HepG2 (cell line): Measurements from ENCODE around the gene ZBTB43. TPM values are rescaled to one million over a fixed set of nuclear protein-coding genes. Genes with fewer than 3 reads are reported as not detected.

Source experiments
- ARNTL ChIP-seq: sonication (generic); formaldehyde crosslinking; IDR thresholded peaks from 2 replicates; pipeline ENCODE4 v1.4.0; 2020; ENCODE audit warnings: mild to moderate bottlenecking, missing genetic modification reagents
- DMAP1 ChIP-seq: IDR thresholded peaks from 2 replicates; pipeline ENCODE4 v1.6.1; 2016
- HES4 ChIP-seq: sonication (generic); formaldehyde crosslinking; IDR thresholded peaks from 2 replicates; pipeline ENCODE4 v1.9.0; 2021; ENCODE audit warnings: mild to moderate bottlenecking, missing genetic modification reagents, borderline replicate concordance
- HNRNPUL1 ChIP-seq: fragments of 200-400 bp; formaldehyde crosslinking; IDR thresholded peaks from 2 replicates; pipeline ENCODE4 v1.6.1; 2017; ENCODE audit warnings: low read depth, mild to moderate bottlenecking, low read length, moderate library complexity
- KDM1A ChIP-seq: IDR thresholded peaks from 2 replicates; pipeline ENCODE4 v1.6.1; 2016; ENCODE audit warnings: missing compliant biosample characterization
- KDM3A ChIP-seq: IDR thresholded peaks from 2 replicates; pipeline ENCODE4 v1.6.1; 2018; ENCODE audit warnings: low read depth, missing compliant biosample characterization
- MXI1 ChIP-seq: IDR thresholded peaks from 3 replicates; pipeline ENCODE4 v1.6.1; 2012; ENCODE audit warnings: low read depth, low read length, inconsistent platforms, borderline replicate concordance
- RBAK ChIP-seq: sonication (generic); formaldehyde crosslinking; IDR thresholded peaks from 2 replicates; pipeline ENCODE4 v1.5.1; 2020; ENCODE audit warnings: mild to moderate bottlenecking, missing genetic modification reagents
- SALL2 ChIP-seq: sonication (generic); formaldehyde crosslinking; IDR thresholded peaks from 2 replicates; pipeline ENCODE4 v1.8.1; 2023; ENCODE audit warnings: mild to moderate bottlenecking, missing genetic modification reagents, inconsistent platforms
- SATB2 ChIP-seq: sonication (generic); formaldehyde crosslinking; IDR thresholded peaks from 2 replicates; pipeline ENCODE4 v1.5.0; 2020; ENCODE audit warnings: missing genetic modification reagents
- SNRNP70 ChIP-seq: fragments of 200-400 bp; formaldehyde crosslinking; IDR thresholded peaks from 2 replicates; pipeline ENCODE4 v1.6.1; 2017; ENCODE audit warnings: mild to moderate bottlenecking, low read depth, low read length, moderate library complexity
- SP5 ChIP-seq: IDR thresholded peaks from 2 replicates; pipeline ENCODE4 v1.6.1; 2016; ENCODE audit warnings: low read depth, borderline replicate concordance
- SRY ChIP-seq: sonication (generic); formaldehyde crosslinking; IDR thresholded peaks from 2 replicates; pipeline ENCODE4 v1.8.0; 2022; ENCODE audit warnings: mild to moderate bottlenecking, missing genetic modification reagents
- TAF1 ChIP-seq: sonication (generic); formaldehyde crosslinking; IDR thresholded peaks from 2 replicates; pipeline ENCODE4 v1.4.0; 2020; ENCODE audit warnings: missing genetic modification reagents
- XRCC5 ChIP-seq: fragments of 200-400 bp; formaldehyde crosslinking; optimal IDR thresholded peaks from 2 replicates; pipeline ENCODE3; 2017; ENCODE audit warnings: mild to moderate bottlenecking, low read length
- ZC3H4 ChIP-seq: sonication (generic); formaldehyde crosslinking; IDR thresholded peaks from 2 replicates; pipeline ENCODE4 v1.4.0; 2020; ENCODE audit warnings: missing genetic modification reagents, borderline replicate concordance
- ZNF124 ChIP-seq: sonication (generic); formaldehyde crosslinking; IDR thresholded peaks from 2 replicates; pipeline ENCODE4 v1.4.0; 2020; ENCODE audit warnings: missing genetic modification reagents
- ZNF17 ChIP-seq: sonication (generic); formaldehyde crosslinking; IDR thresholded peaks from 2 replicates; pipeline ENCODE4 v1.5.0; 2020; ENCODE audit warnings: mild to moderate bottlenecking, missing genetic modification reagents
- ZNF24 ChIP-seq: fragments of 450-650 bp; IDR thresholded peaks from 2 replicates; pipeline ENCODE4 v1.6.1; 2017; ENCODE audit warnings: antibody characterized with exemption, mild to moderate bottlenecking
- ZNF337 ChIP-seq: sonication (generic); formaldehyde crosslinking; IDR thresholded peaks from 2 replicates; pipeline ENCODE4 v1.5.1; 2020; ENCODE audit warnings: missing genetic modification reagents, low read depth, mild to moderate bottlenecking, borderline replicate concordance
- ZNF354B ChIP-seq: sonication (generic); formaldehyde crosslinking; IDR thresholded peaks from 2 replicates; pipeline ENCODE4 v1.8.0; 2022; ENCODE audit warnings: mild to moderate bottlenecking, missing genetic modification reagents
- ZNF446 ChIP-seq: sonication (generic); formaldehyde crosslinking; IDR thresholded peaks from 2 replicates; pipeline ENCODE4 v1.5.0; 2020; ENCODE audit warnings: mild to moderate bottlenecking, missing genetic modification reagents
- ZNF550 ChIP-seq: sonication (generic); formaldehyde crosslinking; IDR thresholded peaks from 2 replicates; pipeline ENCODE4 v1.4.0; 2020; ENCODE audit warnings: mild to moderate bottlenecking, missing genetic modification reagents, borderline replicate concordance
- ZNF605 ChIP-seq: sonication (generic); formaldehyde crosslinking; IDR thresholded peaks from 2 replicates; pipeline ENCODE4 v1.8.0; 2022; ENCODE audit warnings: mild to moderate bottlenecking, missing genetic modification reagents
- ZNF616 ChIP-seq: sonication (generic); formaldehyde crosslinking; IDR thresholded peaks from 2 replicates; pipeline ENCODE4 v1.5.0; 2020; ENCODE audit warnings: low read depth, mild to moderate bottlenecking, missing genetic modification reagents
- ZNF776 ChIP-seq: sonication (generic); formaldehyde crosslinking; IDR thresholded peaks from 2 replicates; pipeline ENCODE4 v1.4.0; 2020; ENCODE audit warnings: mild to moderate bottlenecking, missing genetic modification reagents
- polyA plus RNA-seq, 8 experiments: library from polyadenylated mRNA; depleted of rRNA in 3 of 8; stranded (reverse) in 7 of 8; unstranded in 1 of 8; fragments of >200 nt; fragmentation: Illumina TruSeq in 4 of 8; extraction: Trizol in 4 of 8; gene quantifications; 2 replicates each; pipeline versions ENCODE4 v1.2.1 to v1.2.3, GENCODE V29; 2011 to 2016; ENCODE audit warnings: low read depth in 4 of 8, missing spikeins in 1 of 8, mixed read lengths in 1 of 8; ENCODE audit not compliant: insufficient read depth in 1 of 8
- total RNA-seq, 5 experiments: library from RNA; depleted of rRNA; stranded (reverse); fragments of >200 nt; fragmentation: Illumina TruSeq; extraction: Trizol; gene quantifications; 2 replicates each; pipeline ENCODE4 v1.2.3, GENCODE V29; 2016; ENCODE audit warnings: low read depth in 1 of 5
- TF ChIP-seq, protein P1 (sequence below): sonication (generic); formaldehyde crosslinking; IDR thresholded peaks from 2 replicates; pipeline ENCODE4 v1.4.0; 2020; ENCODE audit warnings: missing genetic modification reagents
- TF ChIP-seq, protein P2 (sequence below): sonication (generic); formaldehyde crosslinking; conservative IDR thresholded peaks from 2 replicates; pipeline ENCODE4 v1.4.0; 2020; ENCODE audit warnings: missing genetic modification reagents
- TF ChIP-seq, protein P3 (sequence below): IDR thresholded peaks from 2 replicates; pipeline ENCODE4 v1.6.1; 2016; ENCODE audit warnings: low read depth, borderline replicate concordance
- TF ChIP-seq, protein P4 (sequence below): sonication (generic); formaldehyde crosslinking; IDR thresholded peaks from 2 replicates; pipeline ENCODE4 v1.5.0; 2020; ENCODE audit warnings: missing genetic modification reagents

The ZBTB43 gene
- total and polyA plus RNA-seq, 2 of the 13 experiments (the other 11 are each of a cell fraction or from before 2014, with no cell fraction given), result 7.1 to 31.4 TPM

DNA sequence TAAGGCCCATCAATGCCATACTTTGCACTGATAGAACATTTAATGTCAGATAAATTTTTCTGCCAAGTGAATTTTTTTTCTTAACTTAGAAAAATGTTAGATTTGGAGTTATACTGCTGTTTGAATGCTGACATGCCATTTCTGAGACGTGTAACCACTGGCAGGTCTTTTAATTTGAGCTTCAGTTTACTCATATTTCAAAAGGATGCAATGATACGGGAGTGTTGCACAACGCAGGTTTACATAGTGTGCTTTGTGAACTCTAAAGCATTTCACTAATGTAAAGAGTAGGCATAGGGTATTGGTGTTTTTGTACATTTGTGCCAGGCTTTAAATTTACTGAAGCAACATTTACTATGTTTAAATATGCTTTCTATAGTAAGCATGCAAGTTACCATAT, 4.2 kb downstream of the ZBTB43 start (continued):
- TF ChIP-seq ZC3H4 (CRISPR knock-in tag), result no peak
- TF ChIP-seq, protein P1, sequence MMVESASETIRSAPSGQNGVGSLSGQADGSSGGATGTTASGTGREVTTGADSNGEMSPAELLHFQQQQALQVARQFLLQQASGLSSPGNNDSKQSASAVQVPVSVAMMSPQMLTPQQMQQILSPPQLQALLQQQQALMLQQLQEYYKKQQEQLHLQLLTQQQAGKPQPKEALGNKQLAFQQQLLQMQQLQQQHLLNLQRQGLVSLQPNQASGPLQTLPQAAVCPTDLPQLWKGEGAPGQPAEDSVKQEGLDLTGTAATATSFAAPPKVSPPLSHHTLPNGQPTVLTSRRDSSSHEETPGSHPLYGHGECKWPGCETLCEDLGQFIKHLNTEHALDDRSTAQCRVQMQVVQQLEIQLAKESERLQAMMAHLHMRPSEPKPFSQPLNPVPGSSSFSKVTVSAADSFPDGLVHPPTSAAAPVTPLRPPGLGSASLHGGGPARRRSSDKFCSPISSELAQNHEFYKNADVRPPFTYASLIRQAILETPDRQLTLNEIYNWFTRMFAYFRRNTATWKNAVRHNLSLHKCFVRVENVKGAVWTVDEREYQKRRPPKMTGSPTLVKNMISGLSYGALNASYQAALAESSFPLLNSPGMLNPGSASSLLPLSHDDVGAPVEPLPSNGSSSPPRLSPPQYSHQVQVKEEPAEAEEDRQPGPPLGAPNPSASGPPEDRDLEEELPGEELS (CRISPR knock-in tag), result peak; percentile 74
- no peak for TF ChIP-seq ZNF446
- TF ChIP-seq KDM1A (CRISPR knock-in tag), result no peak
- no peak for TF ChIP-seq ZNF616 (CRISPR knock-in tag)
- no peak for TF ChIP-seq RBAK (CRISPR knock-in tag)
- no peak for TF ChIP-seq HNRNPUL1
- TF ChIP-seq MXI1, result peak; percentile 22; the same call in 1 of the 3 replicates
- no peak for TF ChIP-seq XRCC5
- TF ChIP-seq SNRNP70, result no peak
- TF ChIP-seq SATB2, result no peak
- TF ChIP-seq ARNTL (CRISPR knock-in tag), result no peak
- no peak for TF ChIP-seq TAF1 (CRISPR knock-in tag)
- no peak for TF ChIP-seq ZNF605 (CRISPR knock-in tag)
- TF ChIP-seq, protein P2, sequence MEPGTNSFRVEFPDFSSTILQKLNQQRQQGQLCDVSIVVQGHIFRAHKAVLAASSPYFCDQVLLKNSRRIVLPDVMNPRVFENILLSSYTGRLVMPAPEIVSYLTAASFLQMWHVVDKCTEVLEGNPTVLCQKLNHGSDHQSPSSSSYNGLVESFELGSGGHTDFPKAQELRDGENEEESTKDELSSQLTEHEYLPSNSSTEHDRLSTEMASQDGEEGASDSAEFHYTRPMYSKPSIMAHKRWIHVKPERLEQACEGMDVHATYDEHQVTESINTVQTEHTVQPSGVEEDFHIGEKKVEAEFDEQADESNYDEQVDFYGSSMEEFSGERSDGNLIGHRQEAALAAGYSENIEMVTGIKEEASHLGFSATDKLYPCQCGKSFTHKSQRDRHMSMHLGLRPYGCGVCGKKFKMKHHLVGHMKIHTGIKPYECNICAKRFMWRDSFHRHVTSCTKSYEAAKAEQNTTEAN (CRISPR knock-in tag), result peak; percentile 99
- no peak for TF ChIP-seq SP5 (CRISPR knock-in tag)
- TF ChIP-seq SALL2, result no peak
- peak; percentile 35; the same call in 1 of the 2 replicates for TF ChIP-seq DMAP1 (CRISPR knock-in tag)
- TF ChIP-seq, protein P3, sequence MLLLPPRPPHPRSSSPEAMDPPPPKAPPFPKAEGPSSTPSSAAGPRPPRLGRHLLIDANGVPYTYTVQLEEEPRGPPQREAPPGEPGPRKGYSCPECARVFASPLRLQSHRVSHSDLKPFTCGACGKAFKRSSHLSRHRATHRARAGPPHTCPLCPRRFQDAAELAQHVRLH, result no peak
- peak; percentile 90 for TF ChIP-seq ZNF24
- TF ChIP-seq KDM3A (CRISPR knock-in tag), result no peak
- TF ChIP-seq, protein P4, sequence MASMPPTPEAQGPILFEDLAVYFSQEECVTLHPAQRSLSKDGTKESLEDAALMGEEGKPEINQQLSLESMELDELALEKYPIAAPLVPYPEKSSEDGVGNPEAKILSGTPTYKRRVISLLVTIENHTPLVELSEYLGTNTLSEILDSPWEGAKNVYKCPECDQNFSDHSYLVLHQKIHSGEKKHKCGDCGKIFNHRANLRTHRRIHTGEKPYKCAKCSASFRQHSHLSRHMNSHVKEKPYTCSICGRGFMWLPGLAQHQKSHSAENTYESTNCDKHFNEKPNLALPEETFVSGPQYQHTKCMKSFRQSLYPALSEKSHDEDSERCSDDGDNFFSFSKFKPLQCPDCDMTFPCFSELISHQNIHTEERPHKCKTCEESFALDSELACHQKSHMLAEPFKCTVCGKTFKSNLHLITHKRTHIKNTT (CRISPR knock-in tag), result no peak
- TF ChIP-seq ZNF124 (CRISPR knock-in tag), result no peak
- no peak for TF ChIP-seq ZNF776
- TF ChIP-seq ZNF17, result no peak
- no peak for TF ChIP-seq ZNF550 (CRISPR knock-in tag)
- no peak for TF ChIP-seq HES4 (CRISPR knock-in tag)
- TF ChIP-seq ZNF354B (CRISPR knock-in tag), result no peak
- TF ChIP-seq ZNF337 (CRISPR knock-in tag), result no peak
- no peak for TF ChIP-seq SRY (CRISPR knock-in tag)
